Activated B cell treated with CpG ODN at 0.5 μM for 24 hours (primary cell): Measurements from ENCODE around the gene STRA6. TPM values are rescaled to one million over a fixed set of nuclear protein-coding genes. Genes with fewer than 3 reads are reported as not detected.

ENCODE experiments used
- ATAC-seq: fragments of 200-7000 bp; cut with Tn5 transposase; one replicate; pipeline ENCODE4 v1.10.0; 2021; ENCODE audit warnings: low read depth, mild to moderate bottlenecking, moderate library complexity
- CTCF ChIA-PET: fragments of 350-600 bp; sonication (Branson Sonifier 250); formaldehyde crosslinking; loops from one replicate; lab custom pipeline; 2021; ENCODE audit warnings: antibody characterized with exemption; lab: Charles Lee
- POLR2A ChIA-PET: fragments of 350-600 bp; sonication (Branson Sonifier 250); formaldehyde crosslinking; loops from one replicate; lab custom pipeline; 2021; ENCODE audit warnings: antibody characterized with exemption; lab: Charles Lee
- DNase-seq: peaks from one replicate; pipeline ENCODE4 v3.0.0; 2022
- H3K27ac Mint-ChIP-seq: one replicate; pipeline ENCODE4 v1.8.0; 2020; ENCODE audit warnings: mixed read lengths
- H3K27me3 Mint-ChIP-seq: one replicate; pipeline ENCODE4 v1.8.0; 2021; ENCODE audit warnings: mixed read lengths
- H3K36me3 Mint-ChIP-seq: one replicate; pipeline ENCODE4 v1.8.0; 2021; ENCODE audit warnings: low read depth, mixed read lengths
- H3K4me1 Mint-ChIP-seq: one replicate; pipeline ENCODE4 v1.8.0; 2021; ENCODE audit warnings: mixed read lengths
- H3K4me3 Mint-ChIP-seq: one replicate; pipeline ENCODE4 v1.8.0; 2020; ENCODE audit warnings: mild to moderate bottlenecking, mixed read lengths
- H3K9me3 Mint-ChIP-seq: one replicate; pipeline ENCODE4 v1.8.0; 2020; ENCODE audit warnings: mixed read lengths
- intact Hi-C: fragments of 100-400 bp; cut with micrococcal nuclease; formaldehyde crosslinking; loops from one replicate; pipeline ENCODE4 v1.15.1; 2024
- total RNA-seq: library from RNA; stranded (reverse); gene quantifications from 2 replicates; pipeline ENCODE4 v1.2.3, GENCODE V29; 2022
- TF ChIP-seq, protein P1 (sequence below): fragments of 200-600 bp; IDR thresholded peaks from one replicate; pipeline ENCODE4 v1.8.0; 2022; ENCODE audit warnings: antibody characterized with exemption, mild to moderate bottlenecking

STRA6 gene
- total RNA-seq, 1 donor from 2014 or later = not detected

GRCh38 chr15:74226761-74227540 is 24.4 kb upstream of the STRA6 start:
- DNase-seq (no peak), ATAC-seq (no peak)
- H3K27me3 Mint-ChIP-seq = peaks cover 22% of the 10 kb centered on the region
- H3K4me1 Mint-ChIP-seq = no peaks in the 10 kb centered on the region
- intact Hi-C loops = no loop called here
- no peak overlapping the region for H3K4me3 Mint-ChIP-seq
- no peaks in the 10 kb centered on the region for H3K9me3 Mint-ChIP-seq
- TF ChIP-seq, protein P1, sequence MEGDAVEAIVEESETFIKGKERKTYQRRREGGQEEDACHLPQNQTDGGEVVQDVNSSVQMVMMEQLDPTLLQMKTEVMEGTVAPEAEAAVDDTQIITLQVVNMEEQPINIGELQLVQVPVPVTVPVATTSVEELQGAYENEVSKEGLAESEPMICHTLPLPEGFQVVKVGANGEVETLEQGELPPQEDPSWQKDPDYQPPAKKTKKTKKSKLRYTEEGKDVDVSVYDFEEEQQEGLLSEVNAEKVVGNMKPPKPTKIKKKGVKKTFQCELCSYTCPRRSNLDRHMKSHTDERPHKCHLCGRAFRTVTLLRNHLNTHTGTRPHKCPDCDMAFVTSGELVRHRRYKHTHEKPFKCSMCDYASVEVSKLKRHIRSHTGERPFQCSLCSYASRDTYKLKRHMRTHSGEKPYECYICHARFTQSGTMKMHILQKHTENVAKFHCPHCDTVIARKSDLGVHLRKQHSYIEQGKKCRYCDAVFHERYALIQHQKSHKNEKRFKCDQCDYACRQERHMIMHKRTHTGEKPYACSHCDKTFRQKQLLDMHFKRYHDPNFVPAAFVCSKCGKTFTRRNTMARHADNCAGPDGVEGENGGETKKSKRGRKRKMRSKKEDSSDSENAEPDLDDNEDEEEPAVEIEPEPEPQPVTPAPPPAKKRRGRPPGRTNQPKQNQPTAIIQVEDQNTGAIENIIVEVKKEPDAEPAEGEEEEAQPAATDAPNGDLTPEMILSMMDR = no peak
- H3K27ac Mint-ChIP-seq = no peak overlapping the region
- ChIA-PET POLR2A (no interaction called here), CTCF (no interaction called here)
- H3K36me3 Mint-ChIP-seq = no peaks in the 10 kb centered on the region

DNA sequence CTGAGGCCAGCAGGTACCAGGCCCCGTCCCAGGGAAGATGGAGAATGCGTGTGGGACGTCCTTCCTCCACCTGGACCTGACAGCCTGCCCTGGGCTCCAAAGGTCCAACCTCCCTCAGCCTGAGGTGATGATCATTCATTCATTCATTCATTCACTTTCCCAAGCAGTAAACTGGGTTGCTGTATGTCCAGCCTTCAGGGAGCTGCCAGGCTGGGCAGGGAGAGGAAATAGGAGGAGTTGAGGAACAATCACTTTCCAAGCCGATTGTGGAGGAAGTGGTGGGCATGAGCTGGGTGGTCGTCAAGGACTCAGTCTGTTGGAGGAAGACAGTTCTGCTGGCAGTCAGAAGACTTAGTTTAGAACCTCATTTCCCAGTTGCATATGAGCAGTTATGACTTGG is 23.3 kb upstream of the STRA6 start:
- DNase-seq (no peak), ATAC-seq (no peak)
- H3K4me3 Mint-ChIP-seq = no peak overlapping the region
- peaks cover 26% of the 10 kb centered on the region for H3K27me3 Mint-ChIP-seq
- ChIA-PET CTCF (no interaction called here), POLR2A (no interaction called here)
- H3K36me3 Mint-ChIP-seq = no peaks in the 10 kb centered on the region
- no peak overlapping the region for H3K27ac Mint-ChIP-seq
- H3K4me1 Mint-ChIP-seq = no peaks in the 10 kb centered on the region
- TF ChIP-seq, protein P1 = no peak
- H3K9me3 Mint-ChIP-seq = no peaks in the 10 kb centered on the region
- intact Hi-C loops = no loop called here

GRCh38 chr15:74222240-74223119 is 19.9 kb upstream of the STRA6 start:
- H3K4me3 Mint-ChIP-seq = no peak overlapping the region
- intact Hi-C loops = no loop called here
- ATAC-seq (no peak), DNase-seq (no peak)
- ChIA-PET POLR2A (interaction anchor here (0.6 kb wide), 1 partner anchor 49 kb away, joined by 4 read pairs; no protein-coding TSS in a partner anchor), CTCF (no interaction called here)
- no peaks in the 10 kb centered on the region for H3K36me3 Mint-ChIP-seq
- peaks cover 42% of the 10 kb centered on the region for H3K27me3 Mint-ChIP-seq
- H3K9me3 Mint-ChIP-seq = no peaks in the 10 kb centered on the region
- TF ChIP-seq, protein P1 = no peak
- H3K27ac Mint-ChIP-seq = no peak overlapping the region
- H3K4me1 Mint-ChIP-seq = no peaks in the 10 kb centered on the region

GRCh38 chr15:74221399-74222239 is 19.0 kb upstream of the STRA6 start:
- intact Hi-C loops = no loop called here
- H3K27me3 Mint-ChIP-seq = peaks cover 42% of the 10 kb centered on the region
- ATAC-seq (no peak), DNase-seq (no peak)
- H3K4me1 Mint-ChIP-seq = no peaks in the 10 kb centered on the region
- TF ChIP-seq, protein P1 = no peak
- CTCF ChIA-PET = no interaction called here
- H3K9me3 Mint-ChIP-seq = no peaks in the 10 kb centered on the region
- no peaks in the 10 kb centered on the region for H3K36me3 Mint-ChIP-seq
- POLR2A ChIA-PET = no interaction called here
- no peak overlapping the region for H3K27ac Mint-ChIP-seq
- no peak overlapping the region for H3K4me3 Mint-ChIP-seq
